ENCODE data around the gene PARP16. TPM values are rescaled to one million over a fixed set of nuclear protein-coding genes. Genes with fewer than 3 reads are reported as not detected.

The PARP16 gene
- total and polyA plus RNA-seq, 9 of the 15 experiments (the other 6 are each of a cell fraction or from before 2014, with no cell fraction given), result 3.0 to 9.9 (median 5.8) TPM

GRCh38 chr15:65304381-65305149 lies 17.9 kb upstream of the PARP16 start, which contains the start of gene RNU5B-1 (continued):
- TF ChIP-seq ZNF57 (CRISPR knock-in tag; IDR thresholded peaks at IDR 0.05) (peak; percentile 72; the same call in 1 of the 2 replicates), TBL1XR1 (IDR thresholded peaks at IDR 0.05; ENCODE audit: low read length in 2 of 2) (peak; percentile 62 to 90; a peak in 3 of 4 replicates), ZSCAN32 (CRISPR knock-in tag; IDR thresholded peaks at IDR 0.05) (peak; percentile 92), XRCC4 (IDR thresholded peaks at IDR 0.05; ENCODE audit: extremely low read depth, insufficient read depth, insufficient read length) (no peak), HNRNPUL1 (IDR thresholded peaks at IDR 0.05; ENCODE audit: low read length) (peak; percentile 91), ZBTB9 (CRISPR knock-in tag; IDR thresholded peaks at IDR 0.05) (peak; percentile 98), SNIP1 (IDR thresholded peaks at IDR 0.05; ENCODE audit: low read depth) (peak; percentile 78), BRCA1 (IDR thresholded peaks at IDR 0.05) (no peak), BRCA1 (CRISPR knock-in tag; IDR thresholded peaks at IDR 0.05) (no peak), TAF1 (IDR thresholded peaks at IDR 0.05; ENCODE audit: control insufficient read depth, extremely low read depth, insufficient read depth, low read length, severe bottlenecking) (peak; percentile 73), ZNF280B (CRISPR knock-in tag; IDR thresholded peaks at IDR 0.05) (peak; percentile 61; the same call in 1 of the 2 replicates), FOSL1 (tag; conservative IDR thresholded peaks at IDR 0.05) (peak; percentile 84), NUFIP1 (IDR thresholded peaks at IDR 0.05; ENCODE audit: partially characterized antibody) (peak; percentile 98), ZNF212 (CRISPR knock-in tag; IDR thresholded peaks at IDR 0.05) (no peak; the same call in none of the 2 replicates), ZBTB2 (IDR thresholded peaks at IDR 0.05) (no peak; the same call in 1 of the 2 replicates), PHB (CRISPR knock-in tag; IDR thresholded peaks at IDR 0.05) (peak; percentile 99), NR4A1 (CRISPR knock-in tag; IDR thresholded peaks at IDR 0.05) (no peak), NR4A1 (tag; IDR thresholded peaks at IDR 0.05) (no peak; the same call in 1 of the 2 replicates), HNRNPL (IDR thresholded peaks at IDR 0.05; ENCODE audit: low read depth, low read length) (peak; percentile 98), BRD4 (IDR thresholded peaks at IDR 0.05) (0 out of 2 replicates have a peak, but pooled peaks have one; percentile 55), SRSF1 (IDR thresholded peaks at IDR 0.05; ENCODE audit: low read depth, low read length) (no peak), ZNF695 (CRISPR knock-in tag; IDR thresholded peaks at IDR 0.05) (peak; percentile 92), HOXB6 (CRISPR knock-in tag; IDR thresholded peaks at IDR 0.05; ENCODE audit: borderline replicate concordance) (peak; percentile 95), E2F6 (IDR thresholded peaks at IDR 0.05; ENCODE audit: borderline replicate concordance in 1 of 2, extremely low read depth in 1 of 2, insufficient read depth in 1 of 2, insufficient read length in 1 of 2, low read depth in 1 of 2, low read length in 1 of 2, poor library complexity in 1 of 2, severe bottlenecking in 1 of 2) (no peak)

Data from K562 (cell line).